H1 (cell line): Measurements from ENCODE around the gene DDX59. TPM values are rescaled to one million over a fixed set of nuclear protein-coding genes. Genes with fewer than 3 reads are reported as not detected.
A peak's percentile ranks its signal among the peaks of the same experiment; 100 is the strongest.

ENCODE experiments used
- CTCF ChIA-PET: fragments of 300-600 bp; sonication (Branson Sonifier 250); formaldehyde crosslinking; loops from one replicate; lab custom pipeline; 2021; ENCODE audit not compliant: partially characterized antibody; lab: Charles Lee
- POLR2A ChIA-PET: fragments of 300-600 bp; sonication (Branson Sonifier 250); formaldehyde crosslinking; loops from one replicate; lab custom pipeline; 2021; ENCODE audit warnings: inconsistent platforms; ENCODE audit not compliant: partially characterized antibody; lab: Charles Lee
- DNase-seq, 2 experiments: peaks; one replicate each; pipeline versions ENCODE4 v3.0.0 to v3.0.0-alpha.2; 2010 to 2022; ENCODE audit warnings: low spot score in 2 of 2, low read depth in 1 of 2, mixed read lengths in 1 of 2
- FAIRE-seq: peaks from 2 replicates; lab custom pipeline; 2011; peaks lifted over from hg19 to GRCh38; lab: Jason Lieb, UNC
- H2AFZ ChIP-seq: 2 replicates; pipeline ENCODE4 v1.8.1; 2012; ENCODE audit warnings: low read length, inconsistent platforms
- H2AK5ac ChIP-seq: 2 replicates; pipeline ENCODE4 v1.6.1; 2013; ENCODE audit warnings: low read depth, low read length
- H2BK120ac ChIP-seq: replicated peaks from 2 replicates; pipeline ENCODE3; 2013; ENCODE audit warnings: low read depth, low read length, inconsistent platforms
- H2BK12ac ChIP-seq: 2 replicates; pipeline ENCODE4 v1.6.1; 2013; ENCODE audit warnings: low read depth, low read length
- H2BK15ac ChIP-seq: 2 replicates; pipeline ENCODE4 v1.6.1; 2013; ENCODE audit warnings: low read length
- H2BK20ac ChIP-seq: 2 replicates; pipeline ENCODE4 v1.6.1; 2013; ENCODE audit warnings: low read length
- H2BK5ac ChIP-seq: 2 replicates; pipeline ENCODE4 v1.6.1; 2013; ENCODE audit warnings: low read depth, low read length
- H3K14ac ChIP-seq: 2 replicates; pipeline ENCODE4 v1.6.1; 2013; ENCODE audit warnings: inconsistent platforms; ENCODE audit not compliant: insufficient read length
- H3K18ac ChIP-seq: 2 replicates; pipeline ENCODE4 v1.6.1; 2013; ENCODE audit warnings: low read length; ENCODE audit errors: extremely low read depth
- H3K23ac ChIP-seq: 2 replicates; pipeline ENCODE4 v1.6.1; 2013; ENCODE audit warnings: inconsistent platforms; ENCODE audit not compliant: insufficient read length
- H3K23me2 ChIP-seq: 2 replicates; pipeline ENCODE4 v1.6.1; 2013; ENCODE audit warnings: low read depth, low read length
- H3K27ac ChIP-seq: 2 replicates; pipeline ENCODE4 v1.6.1; 2011; ENCODE audit warnings: low read depth, low read length, inconsistent platforms
- H3K27me3 ChIP-seq, 4 experiments: replicated peaks in 1 of 4; 1 replicate in 1 of 4; 2 replicates in 3 of 4; pipeline versions ENCODE4 v1.6.1 to v1.8.1; 2011 to 2013; ENCODE audit warnings: low read length in 3 of 4, mild to moderate bottlenecking in 3 of 4, inconsistent platforms in 2 of 4, mixed read lengths in 2 of 4, moderate library complexity in 1 of 4; ENCODE audit not compliant: control insufficient read depth in 3 of 4, insufficient read depth in 3 of 4; ENCODE audit errors: extremely low read depth in 1 of 4
- H3K36me3 ChIP-seq, 4 experiments: 2 replicates each; pipeline versions ENCODE4 v1.6.1 to v1.8.1; 2011 to 2013; ENCODE audit warnings: mild to moderate bottlenecking in 4 of 4, low read length in 3 of 4, moderate library complexity in 2 of 4, control low read depth in 1 of 4, inconsistent platforms in 1 of 4; ENCODE audit not compliant: insufficient read depth in 4 of 4, control insufficient read depth in 2 of 4
- H3K4ac ChIP-seq: replicated peaks from 2 replicates; pipeline ENCODE3; 2013; ENCODE audit warnings: low read length, low read depth, mixed read lengths, inconsistent platforms; ENCODE audit not compliant: insufficient read length
- H3K4me1 ChIP-seq, 4 experiments: replicated peaks in 1 of 4; 1 replicate in 1 of 4; 2 replicates in 3 of 4; pipeline versions ENCODE4 v1.6.1 to v1.8.1; 2011 to 2013; ENCODE audit warnings: low read length in 3 of 4, inconsistent platforms in 2 of 4, mixed read lengths in 1 of 4; ENCODE audit not compliant: insufficient read depth in 4 of 4, control insufficient read depth in 3 of 4
- H3K4me2 ChIP-seq, 2 experiments: 2 replicates each; pipeline versions ENCODE4 v1.6.1 to v1.8.1; 2011 to 2013; ENCODE audit warnings: low read depth in 2 of 2, low read length in 2 of 2, control low read depth in 1 of 2, inconsistent platforms in 1 of 2, mild to moderate bottlenecking in 1 of 2; ENCODE audit not compliant: insufficient read depth in 1 of 2
- H3K4me3 ChIP-seq, 4 experiments: fragments of 200-600, 300-600 bp in 1 of 4; sonication (generic), shearing (Covaris generic), sonication (Bioruptor Twin) in 1 of 4; 2 replicates each; pipeline versions ENCODE4 v1.5.1 to v1.8.1; 2011 to 2016; ENCODE audit warnings: low read length in 4 of 4, low read depth in 3 of 4, control low read depth in 2 of 4, inconsistent platforms in 2 of 4, mild to moderate bottlenecking in 2 of 4, mixed read lengths in 1 of 4, moderate library complexity in 1 of 4; ENCODE audit not compliant: insufficient read depth in 2 of 4; ENCODE audit errors: extremely low read depth in 1 of 4
- H3K56ac ChIP-seq: replicated peaks from 2 replicates; pipeline ENCODE3; 2013; ENCODE audit warnings: low read depth, mild to moderate bottlenecking, mixed read lengths, low read length, inconsistent platforms; ENCODE audit not compliant: insufficient read length
- H3K79me1 ChIP-seq: 2 replicates; pipeline ENCODE4 v1.6.1; 2013; ENCODE audit warnings: low read depth, low read length, control low read depth
- H3K79me2 ChIP-seq, 2 experiments: 2 replicates each; pipeline versions ENCODE4 v1.6.1 to v1.8.1; 2012 to 2013; ENCODE audit warnings: low read length in 2 of 2, mild to moderate bottlenecking in 2 of 2, inconsistent platforms in 1 of 2; ENCODE audit not compliant: insufficient read depth in 2 of 2, control insufficient read depth in 1 of 2
- H3K9ac ChIP-seq, 4 experiments: replicated peaks in 1 of 4; 1 replicate in 1 of 4; 2 replicates in 3 of 4; pipeline versions ENCODE4 v1.6.1 to v1.8.1; 2011 to 2013; ENCODE audit warnings: low read depth in 3 of 4, low read length in 3 of 4, control low read depth in 2 of 4, mild to moderate bottlenecking in 2 of 4, moderate library complexity in 2 of 4, inconsistent platforms in 1 of 4; ENCODE audit errors: extremely low read depth in 1 of 4
- H3K9me3 ChIP-seq, 2 experiments: 2 replicates each; pipeline versions ENCODE4 v1.6.1 to v1.8.1; 2012 to 2013; ENCODE audit warnings: mild to moderate bottlenecking in 2 of 2, moderate library complexity in 2 of 2, control low read depth in 1 of 2, inconsistent platforms in 1 of 2, low read depth in 1 of 2, low read length in 1 of 2, mixed read lengths in 1 of 2; ENCODE audit not compliant: insufficient read depth in 2 of 2
- H4K20me1 ChIP-seq, 2 experiments: replicated peaks in 1 of 2; 2 replicates each; pipeline versions ENCODE3 to v1.8.1; 2011 to 2013; ENCODE audit warnings: inconsistent platforms in 2 of 2, low read length in 2 of 2, mild to moderate bottlenecking in 1 of 2; ENCODE audit not compliant: insufficient read depth in 2 of 2, control insufficient read depth in 1 of 2
- H4K5ac ChIP-seq: 2 replicates; pipeline ENCODE4 v1.6.1; 2013; ENCODE audit warnings: low read length, low read depth, mixed read lengths, inconsistent platforms; ENCODE audit not compliant: insufficient read length
- H4K8ac ChIP-seq: 2 replicates; pipeline ENCODE4 v1.8.0; 2013; ENCODE audit warnings: mild to moderate bottlenecking, moderate library complexity, low read length, inconsistent platforms; ENCODE audit not compliant: insufficient read depth; ENCODE audit errors: extremely low read depth
- H4K91ac ChIP-seq: replicated peaks from 2 replicates; pipeline ENCODE3; 2013; ENCODE audit warnings: low read length, mixed read lengths, inconsistent platforms; ENCODE audit not compliant: insufficient read length
- EZH2 ChIP-seq: fragments of 200-600 bp; sonication (generic); IDR thresholded peaks from 2 replicates; pipeline ENCODE4 v1.7.1; 2012; ENCODE audit warnings: low read depth, mild to moderate bottlenecking, moderate library complexity, low read length, inconsistent platforms; ENCODE audit not compliant: severe bottlenecking
- HDAC6 ChIP-seq: IDR thresholded peaks from one replicate; pipeline ENCODE4 v1.7.1; 2012; ENCODE audit warnings: low read depth, mild to moderate bottlenecking, inconsistent platforms, low read length, moderate library complexity
- JUND ChIP-seq: IDR thresholded peaks from 2 replicates; pipeline ENCODE4 v1.6.1; 2011; ENCODE audit warnings: mild to moderate bottlenecking, improper control_type of control experiment, low read length
- SIX5 ChIP-seq: IDR thresholded peaks from 2 replicates; pipeline ENCODE4 v1.6.1; 2011; ENCODE audit warnings: mild to moderate bottlenecking, low read depth, low read length
- SP1 ChIP-seq: IDR thresholded peaks from 2 replicates; pipeline ENCODE4 v1.6.1; 2011; ENCODE audit warnings: low read depth, low read length
- TAF7 ChIP-seq: optimal IDR thresholded peaks from 2 replicates; pipeline ENCODE3; 2011; ENCODE audit warnings: low read depth, mild to moderate bottlenecking, inconsistent platforms, low read length, moderate library complexity, borderline replicate concordance
- WGBS, 2 experiments: shearing (Covaris generic) in 1 of 2; methylation state at CpG; one replicate each; pipeline versions ENCODE4 v1.1.6 to v1.1.7; 2013 to 2015; ENCODE audit warnings: low lambda C conversion rate in 2 of 2, mixed read lengths in 2 of 2, inconsistent platforms in 1 of 2, low coverage in 1 of 2, missing lambda C conversion rate in 1 of 2; ENCODE audit not compliant: insufficient replicate concordance in 2 of 2, insufficient coverage in 1 of 2, insufficient read length in 1 of 2; ENCODE audit errors: extremely low coverage in 1 of 2, missing lambda C conversion rate in 1 of 2; 5-methylcytosine and 5-hydroxymethylcytosine counted together
- polyA plus RNA-seq, 7 experiments: library from polyadenylated mRNA; depleted of rRNA in 3 of 7; stranded (reverse) in 5 of 7; unstranded in 2 of 7; fragments of >200 nt in 5 of 7; fragments of 200-250 nt in 2 of 7; gene quantifications; 1 replicate in 5 of 7; 2 replicates in 1 of 7; 4 replicates in 1 of 7; pipeline versions ENCODE4 v1.2.1 to v1.2.3, GENCODE V29; 2011 to 2013; ENCODE audit warnings: missing spikeins in 2 of 7, mixed read lengths in 2 of 7
- total RNA-seq: library from RNA; stranded (reverse); fragmentation: NEBNext Ultra II Directional; extraction: Animal tissue kit (Norgen Biotek cat#: 25700); gene quantifications from 2 replicates; pipeline ENCODE4 v1.2.1, GENCODE V29; 2021

DDX59 gene
- total and polyA plus RNA-seq, 2 of the 8 experiments (the other 6 are each of a cell fraction or from before 2014, with no cell fraction given), result 8.3 to 19.4 TPM

- Histone ChIP-seq H3K36me3 (no peaks in the 10 kb centered on the region), H4K5ac (no peak overlapping the region), H3K4me1 (no peaks in the 10 kb centered on the region), H3K9me3 (no peaks in the 10 kb centered on the region), H2BK15ac (no peak overlapping the region), H4K20me1 (no peaks in the 10 kb centered on the region), H2AFZ (0 out of 2 replicates have a peak overlapping the region, but pooled peaks have one; percentile 0), H4K8ac (no peak overlapping the region), H2BK20ac (no peak overlapping the region), H3K27ac (no peak overlapping the region), H3K23ac (no peak overlapping the region), H2AK5ac (no peak overlapping the region), H4K91ac (no peak overlapping the region), H3K23me2 (no peaks in the 10 kb centered on the region), H3K79me2 (no peaks in the 10 kb centered on the region), H3K4ac (no peak overlapping the region), H2BK5ac (no peak overlapping the region), H2BK12ac (no peak overlapping the region), H3K14ac (no peak overlapping the region), H3K79me1 (no peaks in the 10 kb centered on the region), H3K9ac (no peak overlapping the region), H2BK120ac (no peak overlapping the region), H3K56ac (no peak overlapping the region), H3K4me2 (no peak overlapping the region), H3K27me3 (no peaks in the 10 kb centered on the region), H3K4me3 (no peak overlapping the region), H3K18ac (no peak overlapping the region)
- no peak for FAIRE-seq
- DNase-seq, result no peak
- WGBS, 2 experiments, result 87% methylated on average over 2 of the region's 2 CpGs; no CpG with 5 or more reads in 1 of the 2 experiments
- ChIA-PET POLR2A (interaction anchor here (0.6 to 2.2 kb wide), 2 partner anchors 26 to 40 kb away, joined by 3 to 7 read pairs; partner anchors contain the start of gene DDX59), CTCF (no interaction called here)
- TF ChIP-seq TAF7 (no peak), EZH2 (no peak), SP1 (no peak), SIX5 (no peak), JUND (no peak), HDAC6 (no peak)
Observed at GRCh38 chr1:200710166-200710565, 40.5 kb upstream of the DDX59 start.
